ENCODE measurements around the gene CYP4B1.

DNA sequence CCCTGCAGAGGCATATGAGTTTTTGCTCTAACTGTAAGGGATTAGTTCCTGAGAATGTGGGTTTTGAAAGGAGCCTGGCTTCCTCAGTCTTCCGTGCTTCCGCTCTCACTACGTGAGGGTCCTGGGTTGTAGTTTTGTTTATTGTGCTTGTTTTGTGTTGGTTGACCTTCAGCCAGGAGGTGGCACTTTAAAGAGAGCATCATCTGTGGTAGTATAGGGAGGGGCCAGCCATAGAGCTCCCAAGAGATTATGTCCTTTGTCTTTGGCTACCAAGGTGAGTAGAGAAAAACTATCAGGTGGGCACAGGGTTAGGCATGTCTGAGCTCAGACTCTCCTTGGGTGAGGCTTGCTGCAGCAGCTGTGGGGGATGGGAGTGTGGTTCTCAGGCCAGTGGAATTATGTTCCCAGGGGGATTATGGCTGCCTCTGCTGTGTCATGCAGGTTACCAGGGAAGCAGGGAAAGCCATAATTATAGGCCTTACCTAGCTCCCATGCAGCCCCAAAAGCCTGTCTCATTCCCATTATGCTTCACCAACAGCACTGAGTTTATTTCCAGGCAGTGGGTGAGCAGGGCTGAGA lies 23.5 kb downstream of the CYP4B1 start:
- no peak for TF ChIP-seq ARNTL (CRISPR knock-in tag; IDR thresholded peaks at IDR 0.05; ENCODE audit: borderline replicate concordance, low read depth)
- TF ChIP-seq, protein P1, sequence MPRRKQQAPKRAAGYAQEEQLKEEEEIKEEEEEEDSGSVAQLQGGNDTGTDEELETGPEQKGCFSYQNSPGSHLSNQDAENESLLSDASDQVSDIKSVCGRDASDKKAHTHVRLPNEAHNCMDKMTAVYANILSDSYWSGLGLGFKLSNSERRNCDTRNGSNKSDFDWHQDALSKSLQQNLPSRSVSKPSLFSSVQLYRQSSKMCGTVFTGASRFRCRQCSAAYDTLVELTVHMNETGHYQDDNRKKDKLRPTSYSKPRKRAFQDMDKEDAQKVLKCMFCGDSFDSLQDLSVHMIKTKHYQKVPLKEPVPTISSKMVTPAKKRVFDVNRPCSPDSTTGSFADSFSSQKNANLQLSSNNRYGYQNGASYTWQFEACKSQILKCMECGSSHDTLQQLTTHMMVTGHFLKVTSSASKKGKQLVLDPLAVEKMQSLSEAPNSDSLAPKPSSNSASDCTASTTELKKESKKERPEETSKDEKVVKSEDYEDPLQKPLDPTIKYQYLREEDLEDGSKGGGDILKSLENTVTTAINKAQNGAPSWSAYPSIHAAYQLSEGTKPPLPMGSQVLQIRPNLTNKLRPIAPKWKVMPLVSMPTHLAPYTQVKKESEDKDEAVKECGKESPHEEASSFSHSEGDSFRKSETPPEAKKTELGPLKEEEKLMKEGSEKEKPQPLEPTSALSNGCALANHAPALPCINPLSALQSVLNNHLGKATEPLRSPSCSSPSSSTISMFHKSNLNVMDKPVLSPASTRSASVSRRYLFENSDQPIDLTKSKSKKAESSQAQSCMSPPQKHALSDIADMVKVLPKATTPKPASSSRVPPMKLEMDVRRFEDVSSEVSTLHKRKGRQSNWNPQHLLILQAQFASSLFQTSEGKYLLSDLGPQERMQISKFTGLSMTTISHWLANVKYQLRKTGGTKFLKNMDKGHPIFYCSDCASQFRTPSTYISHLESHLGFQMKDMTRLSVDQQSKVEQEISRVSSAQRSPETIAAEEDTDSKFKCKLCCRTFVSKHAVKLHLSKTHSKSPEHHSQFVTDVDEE (CRISPR knock-in tag; IDR thresholded peaks at IDR 0.05) = no peak
- TF ChIP-seq ZFP30 (CRISPR knock-in tag; IDR thresholded peaks at IDR 0.05) = no peak
- no peak for TF ChIP-seq GLIS3 (CRISPR knock-in tag; IDR thresholded peaks at IDR 0.05)
- TF ChIP-seq CSDC2 (CRISPR knock-in tag; IDR thresholded peaks at IDR 0.05) = no peak
- TF ChIP-seq PPARA (CRISPR knock-in tag; IDR thresholded peaks at IDR 0.05; ENCODE audit: borderline replicate concordance) = no peak
- no peak for TF ChIP-seq ZNF565 (CRISPR knock-in tag; conservative IDR thresholded peaks at IDR 0.05; ENCODE audit: low read depth)
- TF ChIP-seq ZNF70 (CRISPR knock-in tag; IDR thresholded peaks at IDR 0.05) = no peak
- TF ChIP-seq ESRRG (CRISPR knock-in tag; IDR thresholded peaks at IDR 0.05) = no peak
- TF ChIP-seq, protein P2, sequence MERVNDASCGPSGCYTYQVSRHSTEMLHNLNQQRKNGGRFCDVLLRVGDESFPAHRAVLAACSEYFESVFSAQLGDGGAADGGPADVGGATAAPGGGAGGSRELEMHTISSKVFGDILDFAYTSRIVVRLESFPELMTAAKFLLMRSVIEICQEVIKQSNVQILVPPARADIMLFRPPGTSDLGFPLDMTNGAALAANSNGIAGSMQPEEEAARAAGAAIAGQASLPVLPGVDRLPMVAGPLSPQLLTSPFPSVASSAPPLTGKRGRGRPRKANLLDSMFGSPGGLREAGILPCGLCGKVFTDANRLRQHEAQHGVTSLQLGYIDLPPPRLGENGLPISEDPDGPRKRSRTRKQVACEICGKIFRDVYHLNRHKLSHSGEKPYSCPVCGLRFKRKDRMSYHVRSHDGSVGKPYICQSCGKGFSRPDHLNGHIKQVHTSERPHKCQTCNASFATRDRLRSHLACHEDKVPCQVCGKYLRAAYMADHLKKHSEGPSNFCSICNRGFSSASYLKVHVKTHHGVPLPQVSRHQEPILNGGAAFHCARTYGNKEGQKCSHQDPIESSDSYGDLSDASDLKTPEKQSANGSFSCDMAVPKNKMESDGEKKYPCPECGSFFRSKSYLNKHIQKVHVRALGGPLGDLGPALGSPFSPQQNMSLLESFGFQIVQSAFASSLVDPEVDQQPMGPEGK (CRISPR knock-in tag; IDR thresholded peaks at IDR 0.05; ENCODE audit: borderline replicate concordance) = no peak
- TF ChIP-seq BACH2 (CRISPR knock-in tag; IDR thresholded peaks at IDR 0.05; ENCODE audit: borderline replicate concordance) = no peak
- TF ChIP-seq ZFP3 (CRISPR knock-in tag; IDR thresholded peaks at IDR 0.05) = no peak
- TF ChIP-seq, protein P3, sequence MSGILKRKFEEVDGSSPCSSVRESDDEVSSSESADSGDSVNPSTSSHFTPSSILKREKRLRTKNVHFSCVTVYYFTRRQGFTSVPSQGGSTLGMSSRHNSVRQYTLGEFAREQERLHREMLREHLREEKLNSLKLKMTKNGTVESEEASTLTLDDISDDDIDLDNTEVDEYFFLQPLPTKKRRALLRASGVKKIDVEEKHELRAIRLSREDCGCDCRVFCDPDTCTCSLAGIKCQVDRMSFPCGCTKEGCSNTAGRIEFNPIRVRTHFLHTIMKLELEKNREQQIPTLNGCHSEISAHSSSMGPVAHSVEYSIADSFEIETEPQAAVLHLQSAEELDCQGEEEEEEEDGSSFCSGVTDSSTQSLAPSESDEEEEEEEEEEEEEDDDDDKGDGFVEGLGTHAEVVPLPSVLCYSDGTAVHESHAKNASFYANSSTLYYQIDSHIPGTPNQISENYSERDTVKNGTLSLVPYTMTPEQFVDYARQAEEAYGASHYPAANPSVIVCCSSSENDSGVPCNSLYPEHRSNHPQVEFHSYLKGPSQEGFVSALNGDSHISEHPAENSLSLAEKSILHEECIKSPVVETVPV (CRISPR knock-in tag; IDR thresholded peaks at IDR 0.05) = no peak
